ENCODE measurements around the gene COL11A1.
"Not testable (repeated sequence)": the region's sequence is repeated elsewhere in the genome, so short reads cannot be mapped to it uniquely, and the experiment has no call there.

The COL11A1 gene

GRCh38 chr1:102853136-102853535 lies 255.2 kb downstream of the COL11A1 start:
- Histone ChIP-seq H3K4me3 (no peak overlapping the region), H3K27ac (no peak overlapping the region)

DNA sequence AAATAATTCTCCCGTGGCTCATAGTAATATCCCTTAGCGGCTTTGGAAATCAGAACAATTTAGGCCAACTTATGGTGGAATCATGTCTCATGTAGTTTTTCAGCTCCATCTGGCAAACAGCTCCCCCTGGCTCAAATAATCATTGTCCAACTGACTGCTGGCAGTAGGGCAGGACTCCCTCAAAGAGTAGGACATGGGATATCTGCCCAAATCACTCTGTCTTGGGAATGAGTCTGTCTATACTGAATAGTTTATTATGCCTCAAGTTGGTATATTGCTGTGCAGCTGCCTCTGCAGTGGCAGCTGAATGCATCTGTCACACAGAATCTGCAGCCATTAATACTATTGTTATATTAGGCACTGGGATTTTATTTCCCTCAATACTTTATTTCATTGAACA lies 255.7 kb downstream of the COL11A1 start:
- Histone ChIP-seq H3K4me3 (no peak overlapping the region), H3K27ac (no peak overlapping the region)

DNA sequence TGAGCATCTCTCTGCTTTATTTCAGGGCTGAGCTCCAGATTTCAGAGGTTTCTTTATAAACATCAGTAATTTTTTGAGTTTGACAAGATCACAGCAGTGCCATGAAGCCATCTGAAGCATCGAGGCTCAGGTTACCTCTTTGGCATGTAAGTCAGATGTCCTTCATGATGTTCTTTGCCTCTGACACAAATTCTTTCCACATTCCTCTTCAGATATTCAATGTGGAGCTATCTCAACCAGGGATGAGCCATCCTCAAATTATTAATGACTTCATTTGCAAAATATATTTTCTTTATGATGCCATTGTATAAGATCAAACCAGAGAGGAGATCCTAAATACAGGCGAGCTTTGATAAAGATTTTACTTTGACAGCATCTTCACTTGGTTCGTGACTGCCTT lies 256.7 kb downstream of the COL11A1 start:
- Histone ChIP-seq H3K4me3 (no peak overlapping the region), H3K27ac (no peak overlapping the region)

DNA sequence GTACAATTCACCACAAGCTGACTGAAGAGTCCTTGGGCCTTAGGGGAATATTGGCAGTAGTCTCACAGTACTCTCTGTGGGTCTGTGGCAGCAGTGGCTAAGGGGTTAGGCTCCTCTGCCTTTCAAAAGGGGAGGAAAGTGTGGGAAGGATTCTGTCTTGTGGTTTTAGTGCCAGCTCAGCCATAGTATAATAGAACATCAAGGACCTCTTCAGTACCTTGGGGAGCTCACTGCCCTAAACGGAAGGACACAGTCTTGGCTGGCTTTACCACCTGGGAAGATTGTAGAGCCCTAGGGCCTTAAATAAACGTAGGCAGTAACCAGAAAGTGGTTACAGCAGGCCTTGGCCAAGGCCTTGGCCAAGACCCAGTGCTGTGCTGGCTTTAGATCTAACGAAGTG lies 265.7 kb downstream of the COL11A1 start:
- no peak overlapping the region for H3K27ac ChIP-seq
- H3K4me3 ChIP-seq, result no peak overlapping the region

DNA sequence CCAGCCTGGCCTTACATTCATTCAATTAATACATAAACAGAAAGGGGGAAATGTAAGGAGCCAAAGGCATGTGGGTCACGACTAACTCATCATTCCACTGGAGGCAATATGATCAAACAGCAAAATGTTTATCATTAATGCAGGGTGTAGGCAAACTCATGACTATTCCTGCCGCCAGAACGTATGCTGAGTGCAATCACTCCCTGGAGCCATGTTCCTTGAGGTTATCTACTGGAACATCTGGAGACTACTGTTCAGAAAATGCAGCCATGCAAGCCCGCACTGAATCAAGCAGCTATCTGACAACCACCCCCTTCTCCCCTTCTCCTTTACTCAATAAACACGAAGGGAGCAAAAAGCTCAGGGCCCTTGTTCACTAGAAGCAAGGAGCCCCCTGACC lies 267.6 kb downstream of the COL11A1 start:
- H3K4me3 ChIP-seq, result no peak overlapping the region
- H3K27ac ChIP-seq, result no peak overlapping the region

GRCh38 chr1:102838016-102838415 lies 270.3 kb downstream of the COL11A1 start:
- H3K27ac ChIP-seq, result no peak overlapping the region
- H3K4me3 ChIP-seq, result no peak overlapping the region

- no peak overlapping the region for H3K4me3 ChIP-seq
- no peak overlapping the region for H3K27ac ChIP-seq
Measured at GRCh38 chr1:102837551-102837950, 270.8 kb downstream of the COL11A1 start.

- H3K4me3 ChIP-seq, result no peak overlapping the region
- no peak overlapping the region for H3K27ac ChIP-seq
Measured at GRCh38 chr1:102836991-102837390, 271.3 kb downstream of the COL11A1 start.

DNA sequence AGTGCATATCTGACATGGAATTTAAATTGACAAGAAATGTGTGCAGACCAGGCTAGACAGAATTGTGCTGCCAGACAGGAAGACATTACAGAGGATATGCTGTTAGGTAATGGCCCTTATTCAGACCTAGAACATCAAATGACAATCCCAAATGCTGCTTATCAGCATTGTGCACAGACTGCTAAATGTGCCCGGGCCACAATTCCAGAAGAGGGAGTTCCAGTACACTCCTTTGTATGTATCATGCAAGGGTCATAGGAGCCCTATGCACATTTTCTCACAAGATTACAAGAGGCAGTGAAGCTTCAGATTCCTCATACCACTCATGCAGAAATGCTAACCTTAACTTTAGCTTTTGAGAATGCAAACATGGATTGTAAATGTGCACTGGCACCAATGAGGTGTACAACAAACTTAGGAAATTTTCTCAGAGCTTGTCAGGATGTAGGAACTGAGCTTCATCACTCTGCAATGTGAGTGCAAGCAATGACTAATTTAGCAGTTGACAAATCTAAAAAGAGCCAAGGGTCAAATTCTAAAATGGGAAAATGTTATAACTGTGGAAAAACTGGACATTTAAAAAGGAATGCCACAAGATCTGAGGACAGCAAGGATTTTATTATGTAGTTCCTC lies 273.5 kb downstream of the COL11A1 start:
- Histone ChIP-seq H3K27ac (no peak overlapping the region), H3K4me3 (no peak overlapping the region)

- no peak overlapping the region for H3K27ac ChIP-seq
- H3K4me3 ChIP-seq, result no peak overlapping the region
Measured at GRCh38 chr1:102833151-102833550, 275.2 kb downstream of the COL11A1 start.

DNA sequence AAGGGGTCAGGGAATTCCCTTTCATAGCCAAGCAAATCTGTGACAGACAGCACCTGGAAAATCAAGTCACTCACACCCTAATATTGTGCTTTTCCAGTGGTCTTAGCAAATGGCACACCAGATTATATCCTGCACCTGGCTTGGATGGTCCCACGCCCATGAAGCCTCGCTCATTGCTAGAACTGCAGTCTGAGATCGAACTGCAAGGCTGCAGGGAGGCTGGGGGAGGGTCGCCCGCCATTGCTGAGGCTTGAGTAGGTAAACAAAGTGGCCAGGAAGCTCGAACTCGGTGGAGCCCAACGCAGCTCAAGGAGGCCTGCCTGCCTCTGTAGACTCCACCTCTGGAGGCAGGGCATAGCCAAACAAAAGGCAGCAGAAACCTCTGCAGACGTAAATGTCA lies 281.6 kb downstream of the COL11A1 start:
- H3K27ac ChIP-seq, H3K4me3 ChIP-seq: not testable (repeated sequence)
